Karpas-422 (cell line): ENCODE measurements around the gene RBM17. TPM values are rescaled to one million over a fixed set of nuclear protein-coding genes. Genes with fewer than 3 reads are reported as not detected.

Experiments used
- DNase-seq: peaks from one replicate; pipeline ENCODE4 v3.0.0-alpha.2; 2015
- H2AFZ ChIP-seq: fragments of 200-600 bp; sonication (generic); 2 replicates; pipeline ENCODE4 v1.6.1; 2014; ENCODE audit warnings: antibody characterized with exemption, low read length, mixed read lengths
- H3K27ac ChIP-seq: fragments of 200-600 bp; sonication (generic); 2 replicates; pipeline ENCODE4 v1.5.1; 2014; ENCODE audit warnings: mild to moderate bottlenecking, low read length, moderate library complexity
- H3K27me3 ChIP-seq: fragments of 200-600 bp; sonication (generic); 2 replicates; pipeline ENCODE4 v1.6.1; 2014; ENCODE audit warnings: low read length, mixed read lengths
- H3K36me3 ChIP-seq: fragments of 200-600 bp; sonication (generic); 2 replicates; pipeline ENCODE4 v1.6.1; 2014; ENCODE audit warnings: low read length, mixed read lengths; ENCODE audit not compliant: insufficient read depth
- H3K4me1 ChIP-seq: fragments of 200-600 bp; sonication (generic); 2 replicates; pipeline ENCODE4 v1.6.1; 2014; ENCODE audit warnings: mild to moderate bottlenecking, low read length, mixed read lengths
- H3K4me2 ChIP-seq: fragments of 200-600 bp; sonication (generic); 2 replicates; pipeline ENCODE4 v1.6.1; 2014; ENCODE audit warnings: low read length, low read depth, mild to moderate bottlenecking; ENCODE audit not compliant: poor library complexity, severe bottlenecking
- H3K4me3 ChIP-seq: fragments of 200-600 bp; sonication (generic); 2 replicates; pipeline ENCODE4 v1.5.1; 2014; ENCODE audit warnings: mild to moderate bottlenecking, antibody characterized with exemption, low read length, mixed read lengths
- H3K79me2 ChIP-seq: fragments of 200-600 bp; sonication (generic); 2 replicates; pipeline ENCODE4 v1.6.1; 2014; ENCODE audit warnings: mild to moderate bottlenecking, low read length, mixed read lengths
- H3K9ac ChIP-seq: fragments of 200-600 bp; sonication (generic); 2 replicates; pipeline ENCODE4 v1.6.0; 2014; ENCODE audit warnings: low read length
- H3K9me2 ChIP-seq: fragments of 200-600 bp; sonication (generic), shearing (Covaris generic); replicated peaks from 2 replicates; pipeline ENCODE4 v1.6.0; 2014; ENCODE audit warnings: mild to moderate bottlenecking, low read length, moderate library complexity; ENCODE audit not compliant: insufficient read depth
- H3K9me3 ChIP-seq: fragments of 300-700, 200-600 bp; sonication (generic); 2 replicates; pipeline ENCODE4 v1.6.1; 2014; ENCODE audit warnings: low read length, mixed read lengths
- H4K20me1 ChIP-seq: fragments of 200-600 bp; sonication (generic); 2 replicates; pipeline ENCODE4 v1.6.1; 2014; ENCODE audit warnings: mild to moderate bottlenecking, antibody characterized with exemption, low read length, low read depth; ENCODE audit not compliant: insufficient read depth
- total RNA-seq: library from RNA; depleted of rRNA; stranded (reverse); fragments of >200 nt; shearing (Covaris generic); gene quantifications from 2 replicates; pipeline ENCODE4 v1.2.3, GENCODE V29; 2014; ENCODE audit warnings: low replicate concordance

The RBM17 gene
- total RNA-seq, 1 experiment from 2014 or later = 72.5 TPM

- no peak overlapping the region for H3K4me3 ChIP-seq
- no peak overlapping the region for H3K27ac ChIP-seq
- H2AFZ ChIP-seq = no peak overlapping the region
- H3K9ac ChIP-seq = no peak overlapping the region
- H3K27me3 ChIP-seq = no peaks in the 10 kb centered on the region
- H3K79me2 ChIP-seq = peaks cover 1% of the 10 kb centered on the region
- peaks cover 53% of the 10 kb centered on the region for H3K36me3 ChIP-seq
- no peaks in the 10 kb centered on the region for H3K4me1 ChIP-seq
- no peak overlapping the region for H3K4me2 ChIP-seq
- H3K9me2 ChIP-seq = no peaks in the 10 kb centered on the region
- no peak for DNase-seq
- peaks cover 8% of the 10 kb centered on the region; the same call in 1 of the 2 replicates for H4K20me1 ChIP-seq
- no peaks in the 10 kb centered on the region for H3K9me3 ChIP-seq
Measured at GRCh38 chr10:6115824-6116350, 27.1 kb downstream of the RBM17 start.

GRCh38 chr10:6116806-6117205 lies 28.0 kb downstream of the RBM17 start:
- Histone ChIP-seq H3K9ac (no peak overlapping the region), H4K20me1 (peaks cover 6% of the 10 kb centered on the region; the same call in 1 of the 2 replicates), H3K4me2 (no peak overlapping the region), H3K9me3 (no peaks in the 10 kb centered on the region), H3K27me3 (no peaks in the 10 kb centered on the region), H3K9me2 (no peaks in the 10 kb centered on the region), H3K4me3 (no peak overlapping the region), H3K27ac (no peak overlapping the region), H3K79me2 (no peaks in the 10 kb centered on the region), H3K4me1 (no peaks in the 10 kb centered on the region), H2AFZ (no peak overlapping the region), H3K36me3 (peaks cover 47% of the 10 kb centered on the region)
- DNase-seq = no peak

GRCh38 chr10:6117711-6118110 lies 28.9 kb downstream of the RBM17 start:
- Histone ChIP-seq H3K4me2 (no peak overlapping the region), H3K4me3 (no peak overlapping the region), H3K9me3 (no peaks in the 10 kb centered on the region), H3K4me1 (no peaks in the 10 kb centered on the region), H4K20me1 (peaks cover 6% of the 10 kb centered on the region; the same call in 1 of the 2 replicates), H3K36me3 (peaks cover 39% of the 10 kb centered on the region), H3K9me2 (no peaks in the 10 kb centered on the region), H3K9ac (no peak overlapping the region), H3K79me2 (no peaks in the 10 kb centered on the region), H2AFZ (no peak overlapping the region), H3K27ac (no peak overlapping the region), H3K27me3 (no peaks in the 10 kb centered on the region)
- DNase-seq = no peak

GRCh38 chr10:6119423-6119822 lies 30.6 kb downstream of the RBM17 start:
- Histone ChIP-seq H3K9me2 (no peaks in the 10 kb centered on the region), H3K27ac (no peak overlapping the region), H3K4me2 (no peak overlapping the region), H4K20me1 (peaks cover 6% of the 10 kb centered on the region; the same call in 1 of the 2 replicates), H3K4me1 (no peaks in the 10 kb centered on the region), H3K79me2 (no peaks in the 10 kb centered on the region), H3K9me3 (no peaks in the 10 kb centered on the region), H3K27me3 (no peaks in the 10 kb centered on the region), H3K4me3 (no peak overlapping the region), H3K9ac (no peak overlapping the region), H3K36me3 (peaks cover 22% of the 10 kb centered on the region), H2AFZ (no peak overlapping the region)
- no peak for DNase-seq

- Histone ChIP-seq H3K9me2 (no peaks in the 10 kb centered on the region), H3K4me3 (no peak overlapping the region), H3K79me2 (no peaks in the 10 kb centered on the region), H3K4me1 (no peaks in the 10 kb centered on the region), H4K20me1 (peaks cover 6% of the 10 kb centered on the region; the same call in 1 of the 2 replicates), H3K9ac (no peak overlapping the region), H2AFZ (no peak overlapping the region), H3K27me3 (no peaks in the 10 kb centered on the region), H3K36me3 (peaks cover 16% of the 10 kb centered on the region), H3K4me2 (no peak overlapping the region), H3K9me3 (no peaks in the 10 kb centered on the region), H3K27ac (no peak overlapping the region)
- no peak for DNase-seq
Measured at GRCh38 chr10:6119962-6120361, 31.1 kb downstream of the RBM17 start.

- Histone ChIP-seq H3K27me3 (no peaks in the 10 kb centered on the region), H3K9me3 (no peaks in the 10 kb centered on the region), H2AFZ (no peak overlapping the region), H3K4me3 (no peak overlapping the region), H3K9ac (no peak overlapping the region), H3K27ac (no peak overlapping the region), H3K4me1 (no peaks in the 10 kb centered on the region), H3K4me2 (no peak overlapping the region), H3K36me3 (peaks cover 11% of the 10 kb centered on the region), H4K20me1 (peaks cover 6% of the 10 kb centered on the region; the same call in 1 of the 2 replicates), H3K9me2 (no peaks in the 10 kb centered on the region), H3K79me2 (no peaks in the 10 kb centered on the region)
- DNase-seq = no peak
Measured at GRCh38 chr10:6120691-6121090, 31.9 kb downstream of the RBM17 start.

GRCh38 chr10:6121146-6121545 lies 32.3 kb downstream of the RBM17 start:
- H3K9ac ChIP-seq = no peak overlapping the region
- DNase-seq = no peak
- H3K4me2 ChIP-seq = no peak overlapping the region
- no peak overlapping the region for H2AFZ ChIP-seq
- no peaks in the 10 kb centered on the region for H3K79me2 ChIP-seq
- no peaks in the 10 kb centered on the region for H3K27me3 ChIP-seq
- H3K9me2 ChIP-seq = no peaks in the 10 kb centered on the region
- H3K4me3 ChIP-seq = no peak overlapping the region
- H3K9me3 ChIP-seq = no peaks in the 10 kb centered on the region
- peaks cover 6% of the 10 kb centered on the region; the same call in 1 of the 2 replicates for H4K20me1 ChIP-seq
- no peak overlapping the region for H3K27ac ChIP-seq
- H3K36me3 ChIP-seq = peaks cover 7% of the 10 kb centered on the region
- H3K4me1 ChIP-seq = no peaks in the 10 kb centered on the region

- no peak overlapping the region for H3K4me3 ChIP-seq
- DNase-seq = no peak
- H3K4me1 ChIP-seq = no peaks in the 10 kb centered on the region
- no peaks in the 10 kb centered on the region for H3K36me3 ChIP-seq
- H3K9me2 ChIP-seq = no peaks in the 10 kb centered on the region
- H3K79me2 ChIP-seq = no peaks in the 10 kb centered on the region
- no peaks in the 10 kb centered on the region for H3K9me3 ChIP-seq
- H3K4me2 ChIP-seq = no peak overlapping the region
- no peak overlapping the region for H3K9ac ChIP-seq
- H2AFZ ChIP-seq = no peak overlapping the region
- no peaks in the 10 kb centered on the region for H3K27me3 ChIP-seq
- H4K20me1 ChIP-seq = peaks cover 6% of the 10 kb centered on the region; the same call in 1 of the 2 replicates
- H3K27ac ChIP-seq = no peak overlapping the region
Measured at GRCh38 chr10:6123532-6123931, 34.7 kb downstream of the RBM17 start.
